Right lobe of liver (tissue), 6 donors: Measurements from ENCODE around the gene ARHGEF33. TPM values are rescaled to one million over a fixed set of nuclear protein-coding genes. Genes with fewer than 3 reads are reported as not detected.

Experiments
- ATAC-seq, 4 donors: fragments of 200-7000 bp; cut with Tn5 transposase; one replicate each; pipeline ENCODE4 v1.9.1; 2020; ENCODE audit warnings: mild to moderate bottlenecking in 4 of 4, moderate library complexity in 4 of 4
- DNase-seq, 3 donors: peaks; one replicate each; pipeline ENCODE4 v3.0.0-alpha.2; 2020
- H3K27ac ChIP-seq, 3 donors: fragments of 200-600 bp; one replicate each; pipeline ENCODE4 v1.8.0; 2022
- H3K27me3 ChIP-seq, 2 donors: fragments of 200-600 bp; one replicate each; pipeline ENCODE4 v1.8.0; 2022
- H3K36me3 ChIP-seq, 4 donors: fragments of 200-600 bp; sonication (generic) in 1 of 4; one replicate each; pipeline versions ENCODE4 v1.5.1 to v1.8.0; 2017 to 2022; ENCODE audit warnings: control low read depth in 1 of 4
- H3K4me1 ChIP-seq, 4 donors: fragments of 200-600 bp; sonication (generic) in 1 of 4; one replicate each; pipeline versions ENCODE4 v1.5.1 to v1.8.0; 2017 to 2022; ENCODE audit warnings: control low read depth in 1 of 4
- H3K4me3 ChIP-seq, 3 donors: fragments of 200-600 bp; one replicate each; pipeline ENCODE4 v1.8.0; 2022
- H3K9me3 ChIP-seq, 4 donors: fragments of 200-600 bp; sonication (generic) in 1 of 4; one replicate each; pipeline versions ENCODE4 v1.5.1 to v1.8.0; 2017 to 2022; ENCODE audit warnings: control low read depth in 1 of 4
- CTCF ChIP-seq, 4 donors: fragments of 200-600 bp in 3 of 4; fragments of 450-650 bp in 1 of 4; IDR thresholded peaks; one replicate each; pipeline versions ENCODE4 v1.5.1 to v1.8.0; 2016 to 2022; ENCODE audit warnings: antibody characterized with exemption in 4 of 4, mild to moderate bottlenecking in 2 of 4
- POLR2A ChIP-seq: fragments of 450-650 bp; IDR thresholded peaks from one replicate; pipeline ENCODE4 v1.6.1; 2017; ENCODE audit warnings: antibody characterized with exemption, mild to moderate bottlenecking
- WGBS: methylation state at CpG from one replicate; pipeline ENCODE4 v1.1.6; 2018; ENCODE audit warnings: low coverage, low lambda C conversion rate; ENCODE audit not compliant: insufficient coverage; ENCODE audit errors: missing lambda C conversion rate; 5-methylcytosine and 5-hydroxymethylcytosine counted together
- intact Hi-C, 2 donors: fragments of 100-400 bp; cut with DNase I; formaldehyde crosslinking; loops; one replicate each; pipeline versions ENCODE4 v1.11.2 to v1.14.1; 2022
- total RNA-seq, 6 experiments: library from RNA; depleted of rRNA in 2 of 6; stranded (reverse); fragments of >200 nt in 2 of 6; fragmentation: NEBNext Ultra II Directional in 3 of 6; extraction: Animal tissue kit (Norgen Biotek cat#: 25700) in 3 of 6; gene quantifications; one replicate each; pipeline versions ENCODE4 v1.1.0 to v1.2.4, GENCODE V29; 2016 to 2023
- donor health status: DM: no; HTN: yes; CAD: no.
- donor health status: DM: no; HTN: no; CAD: no.
- donor health status: DM: no; HTN: no; CAD: no.
- donor health status: DM: no; HTN: yes; CAD: no.
- donor health status: DM: no; HTN: yes; CAD: no.

Gene ARHGEF33
- total RNA-seq, 6 experiments from 2014 or later: 0.11 to 0.56 (median 0.29) TPM; not detected in 2

- Histone ChIP-seq H3K4me1 (no peaks in the 10 kb centered on the region), H3K27me3 (no peaks in the 10 kb centered on the region), H3K27ac (no peak overlapping the region), H3K9me3 (no peaks in the 10 kb centered on the region), H3K4me3 (no peak overlapping the region), H3K36me3 (no peaks in the 10 kb centered on the region)
- intact Hi-C loops: no loop called here
- ATAC-seq (no peak), DNase-seq (no peak)
- WGBS: 59% methylated on average over 9 of the region's 9 CpGs
- no peak for TF ChIP-seq POLR2A
- TF ChIP-seq CTCF (IDR thresholded peaks at IDR 0.05): no peak
Measured at GRCh38 chr2:38925982-38926381, 36.3 kb downstream of the ARHGEF33 start.

GRCh38 chr2:38930600-38930999 is 40.9 kb downstream of the ARHGEF33 start:
- Histone ChIP-seq H3K36me3 (no peaks in the 10 kb centered on the region), H3K27ac (no peak overlapping the region), H3K4me1 (no peaks in the 10 kb centered on the region), H3K27me3 (no peaks in the 10 kb centered on the region), H3K4me3 (no peak overlapping the region), H3K9me3 (no peaks in the 10 kb centered on the region)
- ATAC-seq: no peak
- intact Hi-C loops: no loop called here
- 84% methylated on average over 2 of the region's 2 CpGs for WGBS
- DNase-seq: no peak
- no peak for TF ChIP-seq POLR2A
- no peak for TF ChIP-seq CTCF (IDR thresholded peaks at IDR 0.05)

- TF ChIP-seq CTCF (IDR thresholded peaks at IDR 0.05) (no peak), POLR2A (no peak)
- no peaks in the 10 kb centered on the region for H3K36me3 ChIP-seq
- no peaks in the 10 kb centered on the region for H3K9me3 ChIP-seq
- DNase-seq (no peak), ATAC-seq (no peak)
- no peak overlapping the region for H3K27ac ChIP-seq
- no peaks in the 10 kb centered on the region for H3K27me3 ChIP-seq
- H3K4me1 ChIP-seq: no peaks in the 10 kb centered on the region
- 14% methylated on average over 1 of the region's 1 CpG for WGBS
- intact Hi-C loops: no loop called here
- no peak overlapping the region for H3K4me3 ChIP-seq
Measured at GRCh38 chr2:38932586-38932985, 42.9 kb downstream of the ARHGEF33 start.

- intact Hi-C loops: no loop called here
- no peak overlapping the region for H3K4me3 ChIP-seq
- no peak overlapping the region for H3K27ac ChIP-seq
- ATAC-seq: no peak
- no peaks in the 10 kb centered on the region for H3K9me3 ChIP-seq
- no peaks in the 10 kb centered on the region for H3K27me3 ChIP-seq
- TF ChIP-seq POLR2A: no peak
- TF ChIP-seq CTCF (IDR thresholded peaks at IDR 0.05): no peak
- H3K36me3 ChIP-seq: no peaks in the 10 kb centered on the region
- no peaks in the 10 kb centered on the region for H3K4me1 ChIP-seq
- WGBS: 81% methylated on average over 3 of the region's 3 CpGs
- no peak for DNase-seq
Measured at GRCh38 chr2:38933653-38934052, 44.0 kb downstream of the ARHGEF33 start.

- Histone ChIP-seq H3K27me3 (no peaks in the 10 kb centered on the region), H3K27ac (no peak overlapping the region), H3K36me3 (no peaks in the 10 kb centered on the region), H3K9me3 (no peaks in the 10 kb centered on the region), H3K4me3 (no peak overlapping the region), H3K4me1 (no peaks in the 10 kb centered on the region)
- 61% methylated on average over 5 of the region's 5 CpGs for WGBS
- no peak for ATAC-seq
- intact Hi-C loops: no loop called here
- no peak for TF ChIP-seq POLR2A
- no peak for TF ChIP-seq CTCF (IDR thresholded peaks at IDR 0.05)
- no peak for DNase-seq
Measured at GRCh38 chr2:38934742-38935141, 45.1 kb downstream of the ARHGEF33 start.
